ENCODE measurements around the gene SOST.
A peak's percentile ranks its signal among the peaks of the same experiment; 100 is the strongest.

SOST gene

GRCh38 chr17:43788540-43788939 is 29.9 kb upstream of the SOST start:
- no peak overlapping the region for H3K9ac ChIP-seq (ENCODE audit: low read length)
- no peaks in the 10 kb centered on the region for H3K36me3 ChIP-seq (ENCODE audit: insufficient read depth, low read length)
- H3K27me3 ChIP-seq (ENCODE audit: control insufficient read depth in 1 of 2, insufficient read depth in 2 of 2, low read length in 2 of 2): no peaks in the 10 kb centered on the region
- no peak overlapping the region for H3K27ac ChIP-seq (ENCODE audit: low read depth, low read length)
- H3K4me3 ChIP-seq (ENCODE audit: low read depth in 1 of 2, low read length in 2 of 2): no peak overlapping the region
- H3K4me1 ChIP-seq (ENCODE audit: insufficient read depth, low read length): no peaks in the 10 kb centered on the region
- H3K9me3 ChIP-seq (ENCODE audit: low read length): no peaks in the 10 kb centered on the region

- Histone ChIP-seq H3K9ac (ENCODE audit: low read length) (no peak overlapping the region), H3K4me3 (ENCODE audit: low read depth in 1 of 2, low read length in 2 of 2) (no peak overlapping the region), H3K27ac (ENCODE audit: low read depth, low read length) (no peak overlapping the region), H3K27me3 (ENCODE audit: control insufficient read depth in 1 of 2, insufficient read depth in 2 of 2, low read length in 2 of 2) (no peaks in the 10 kb centered on the region), H3K36me3 (ENCODE audit: insufficient read depth, low read length) (no peaks in the 10 kb centered on the region), H3K9me3 (ENCODE audit: low read length) (no peaks in the 10 kb centered on the region), H3K4me1 (ENCODE audit: insufficient read depth, low read length) (no peaks in the 10 kb centered on the region)
Measured at GRCh38 chr17:43787728-43788127, 29.1 kb upstream of the SOST start.

- H3K4me3 ChIP-seq (ENCODE audit: low read depth in 1 of 2, low read length in 2 of 2): no peak overlapping the region
- H3K9me3 ChIP-seq (ENCODE audit: low read length): no peaks in the 10 kb centered on the region
- no peak overlapping the region for H3K27ac ChIP-seq (ENCODE audit: low read depth, low read length)
- H3K27me3 ChIP-seq (ENCODE audit: control insufficient read depth in 1 of 2, insufficient read depth in 2 of 2, low read length in 2 of 2): no peaks in the 10 kb centered on the region
- H3K36me3 ChIP-seq (ENCODE audit: insufficient read depth, low read length): no peaks in the 10 kb centered on the region
- no peak overlapping the region for H3K9ac ChIP-seq (ENCODE audit: low read length)
- peaks cover 1% of the 10 kb centered on the region for H3K4me1 ChIP-seq (ENCODE audit: insufficient read depth, low read length)
Measured at GRCh38 chr17:43784628-43785101, 26.1 kb upstream of the SOST start.

- Histone ChIP-seq H3K9me3 (ENCODE audit: low read length) (no peaks in the 10 kb centered on the region), H3K4me3 (ENCODE audit: low read depth in 1 of 2, low read length in 2 of 2) (no peak overlapping the region), H3K27me3 (ENCODE audit: control insufficient read depth in 1 of 2, insufficient read depth in 2 of 2, low read length in 2 of 2) (no peaks in the 10 kb centered on the region), H3K36me3 (ENCODE audit: insufficient read depth, low read length) (no peaks in the 10 kb centered on the region), H3K9ac (ENCODE audit: low read length) (no peak overlapping the region), H3K4me1 (ENCODE audit: insufficient read depth, low read length) (peaks cover 7% of the 10 kb centered on the region), H3K27ac (ENCODE audit: low read depth, low read length) (no peak overlapping the region)
Measured at GRCh38 chr17:43784068-43784467, 25.5 kb upstream of the SOST start.

- no peak overlapping the region for H3K27ac ChIP-seq (ENCODE audit: low read depth, low read length)
- H3K36me3 ChIP-seq (ENCODE audit: insufficient read depth, low read length): no peaks in the 10 kb centered on the region
- H3K4me3 ChIP-seq (ENCODE audit: low read depth in 1 of 2, low read length in 2 of 2): no peak overlapping the region
- peaks cover 7% of the 10 kb centered on the region for H3K4me1 ChIP-seq (ENCODE audit: insufficient read depth, low read length)
- no peaks in the 10 kb centered on the region for H3K9me3 ChIP-seq (ENCODE audit: low read length)
- H3K27me3 ChIP-seq (ENCODE audit: control insufficient read depth in 1 of 2, insufficient read depth in 2 of 2, low read length in 2 of 2): no peaks in the 10 kb centered on the region
- H3K9ac ChIP-seq (ENCODE audit: low read length): no peak overlapping the region
Measured at GRCh38 chr17:43782913-43783680, 24.5 kb upstream of the SOST start.

- peaks cover 6% of the 10 kb centered on the region for H3K36me3 ChIP-seq (ENCODE audit: insufficient read depth, low read length)
- no peaks in the 10 kb centered on the region for H3K27me3 ChIP-seq (ENCODE audit: control insufficient read depth in 1 of 2, insufficient read depth in 2 of 2, low read length in 2 of 2)
- H3K4me1 ChIP-seq (ENCODE audit: insufficient read depth, low read length): peaks cover 29% of the 10 kb centered on the region
- H3K9me3 ChIP-seq (ENCODE audit: low read length): no peaks in the 10 kb centered on the region
- H3K4me3 ChIP-seq (ENCODE audit: low read depth in 1 of 2, low read length in 2 of 2): peak within 1 kb of the TSS; percentile 56 to 70
- H3K27ac ChIP-seq (ENCODE audit: low read depth, low read length): peak within 1 kb of the TSS; percentile 98
- H3K9ac ChIP-seq (ENCODE audit: low read length): peak within 1 kb of the TSS; percentile 78
Measured at GRCh38 chr17:43780135-43780534, 21.5 kb upstream of the SOST start, which contains the start of gene CFAP97D1. TSS of gene CFAP97D1 (plus strand) at chr17:43780435. CDS start at chr17:43780463, 28 bp downstream.

- Histone ChIP-seq H3K9ac (ENCODE audit: low read length) (peak overlapping the region; percentile 78), H3K27me3 (ENCODE audit: control insufficient read depth in 1 of 2, insufficient read depth in 2 of 2, low read length in 2 of 2) (no peaks in the 10 kb centered on the region), H3K27ac (ENCODE audit: low read depth, low read length) (peak overlapping the region; percentile 98), H3K4me1 (ENCODE audit: insufficient read depth, low read length) (peaks cover 33% of the 10 kb centered on the region), H3K9me3 (ENCODE audit: low read length) (no peaks in the 10 kb centered on the region), H3K36me3 (ENCODE audit: insufficient read depth, low read length) (peaks cover 13% of the 10 kb centered on the region), H3K4me3 (ENCODE audit: low read depth in 1 of 2, low read length in 2 of 2) (peak overlapping the region; percentile 56 to 70)
Measured at GRCh38 chr17:43779145-43780125, 20.8 kb upstream of the SOST start.

GRCh38 chr17:43778337-43779144 is 19.9 kb upstream of the SOST start, which contains the start of gene DUSP3:
TSS of gene DUSP3 (minus strand) at chr17:43778977. CDS start at chr17:43778924, 53 bp downstream.
- Histone ChIP-seq H3K27ac (ENCODE audit: low read depth, low read length) (peak within 1 kb of the TSS; percentile 98), H3K9ac (ENCODE audit: low read length) (peak within 1 kb of the TSS; percentile 81), H3K27me3 (ENCODE audit: control insufficient read depth in 1 of 2, insufficient read depth in 2 of 2, low read length in 2 of 2) (no peaks in the 10 kb centered on the region), H3K4me3 (ENCODE audit: low read depth in 1 of 2, low read length in 2 of 2) (peak within 1 kb of the TSS; percentile 70 to 93), H3K36me3 (ENCODE audit: insufficient read depth, low read length) (peaks cover 22% of the 10 kb centered on the region), H3K9me3 (ENCODE audit: low read length) (no peaks in the 10 kb centered on the region), H3K4me1 (ENCODE audit: insufficient read depth, low read length) (peaks cover 33% of the 10 kb centered on the region)

- H3K36me3 ChIP-seq (ENCODE audit: insufficient read depth, low read length): peaks cover 59% of the 10 kb centered on the region
Measured at GRCh38 chr17:43774304-43775250, 16.0 kb upstream of the SOST start.

More at GRCh38 chr17:43774304-43775250, 16.0 kb upstream of the SOST start:
- H3K27me3 ChIP-seq (ENCODE audit: control insufficient read depth in 1 of 2, insufficient read depth in 2 of 2, low read length in 2 of 2): no peaks in the 10 kb centered on the region
- H3K9ac ChIP-seq (ENCODE audit: low read length): no peak overlapping the region
- H3K9me3 ChIP-seq (ENCODE audit: low read length): no peaks in the 10 kb centered on the region
- H3K4me1 ChIP-seq (ENCODE audit: insufficient read depth, low read length): peaks cover 30% of the 10 kb centered on the region
- H3K27ac ChIP-seq (ENCODE audit: low read depth, low read length): no peak overlapping the region
- no peak overlapping the region for H3K4me3 ChIP-seq (ENCODE audit: low read depth in 1 of 2, low read length in 2 of 2)

Data from muscle layer of colon (tissue), 2 donors.